ENCODE measurements around the gene APRT.

DNA sequence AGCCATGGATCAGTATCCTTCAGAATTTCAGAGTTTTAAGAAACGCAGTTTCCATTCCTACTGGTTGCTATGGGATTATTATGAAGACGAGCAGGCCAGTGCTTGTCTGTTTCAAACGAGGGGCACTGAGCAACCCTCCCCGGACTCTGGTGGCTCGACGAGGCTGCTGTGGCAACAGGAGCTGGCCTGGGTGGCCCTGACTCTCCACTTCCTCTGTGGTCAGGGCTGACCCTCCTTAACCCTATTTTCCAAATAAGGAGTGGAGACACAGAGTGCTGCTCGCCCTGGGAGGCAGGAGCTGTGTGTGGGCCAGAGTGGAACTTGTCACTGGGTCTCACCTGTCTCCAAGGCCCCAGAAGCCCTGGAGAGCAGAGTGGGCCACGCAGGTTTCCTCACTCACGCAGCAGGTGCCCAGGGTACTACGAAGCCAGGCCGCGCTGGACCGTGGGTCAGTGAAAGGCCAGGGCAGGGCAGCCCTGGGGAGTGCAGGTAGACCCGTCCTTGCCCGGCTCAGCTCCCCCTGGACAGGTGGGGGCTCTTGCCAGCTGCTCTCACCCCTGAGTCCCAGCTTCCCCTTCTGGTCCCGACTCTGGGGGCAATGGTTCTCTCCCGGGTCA is 41.7 kb upstream of the APRT start:
- TF ChIP-seq GATA2 (IDR thresholded peaks at IDR 0.05; ENCODE audit: low read depth, low read length) (no peak), GATA3 (IDR thresholded peaks at IDR 0.05; ENCODE audit: low read depth, low read length) (no peak)

Data from SH-SY5Y (cell line).